ENCODE results near the gene MT1M.

MT1M gene

DNA sequence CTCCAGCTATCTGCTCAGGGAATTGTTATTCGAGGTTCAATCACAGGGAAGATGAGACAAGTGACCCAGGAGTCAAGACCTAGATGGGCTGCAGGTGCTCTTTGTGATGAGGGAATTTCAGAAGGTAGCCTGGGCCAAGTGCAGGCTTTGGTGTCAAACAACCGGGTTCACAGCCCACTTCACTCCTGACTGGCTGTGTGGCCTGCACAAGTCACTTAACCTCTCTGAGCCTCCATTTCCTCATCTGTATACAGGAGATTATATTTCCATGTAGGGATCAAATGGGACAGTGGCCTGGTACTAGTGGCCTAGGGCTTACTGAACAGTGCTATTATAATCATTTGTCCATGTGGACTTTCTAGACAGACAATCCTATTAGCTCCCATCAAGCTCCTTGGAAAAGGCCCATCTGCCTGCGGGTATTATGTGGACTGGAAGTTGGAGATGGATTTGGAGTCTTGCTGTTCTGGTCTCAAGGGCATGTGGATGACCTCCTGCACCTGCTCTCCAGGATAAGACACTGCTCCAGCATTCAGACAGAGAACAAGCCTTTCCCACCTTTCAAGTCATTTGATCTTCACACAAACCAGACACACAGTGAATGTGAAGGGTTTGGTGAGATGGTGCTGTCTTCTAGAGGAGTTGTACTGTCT, 46.7 kb downstream of the MT1M start:
- Histone ChIP-seq H3K27me3 (ENCODE audit: insufficient read depth, low read depth, severe bottlenecking) (no peaks in the 10 kb centered on the region), H3K36me3 (no peaks in the 10 kb centered on the region), H3K9me3 (ENCODE audit: severe bottlenecking) (no peaks in the 10 kb centered on the region), H3K4me3 (ENCODE audit: low read depth, low read length) (no peak overlapping the region), H3K27ac (peak overlapping the region; percentile 72)
- peak; percentile 86 for DNase-seq
- TF ChIP-seq, protein P1, sequence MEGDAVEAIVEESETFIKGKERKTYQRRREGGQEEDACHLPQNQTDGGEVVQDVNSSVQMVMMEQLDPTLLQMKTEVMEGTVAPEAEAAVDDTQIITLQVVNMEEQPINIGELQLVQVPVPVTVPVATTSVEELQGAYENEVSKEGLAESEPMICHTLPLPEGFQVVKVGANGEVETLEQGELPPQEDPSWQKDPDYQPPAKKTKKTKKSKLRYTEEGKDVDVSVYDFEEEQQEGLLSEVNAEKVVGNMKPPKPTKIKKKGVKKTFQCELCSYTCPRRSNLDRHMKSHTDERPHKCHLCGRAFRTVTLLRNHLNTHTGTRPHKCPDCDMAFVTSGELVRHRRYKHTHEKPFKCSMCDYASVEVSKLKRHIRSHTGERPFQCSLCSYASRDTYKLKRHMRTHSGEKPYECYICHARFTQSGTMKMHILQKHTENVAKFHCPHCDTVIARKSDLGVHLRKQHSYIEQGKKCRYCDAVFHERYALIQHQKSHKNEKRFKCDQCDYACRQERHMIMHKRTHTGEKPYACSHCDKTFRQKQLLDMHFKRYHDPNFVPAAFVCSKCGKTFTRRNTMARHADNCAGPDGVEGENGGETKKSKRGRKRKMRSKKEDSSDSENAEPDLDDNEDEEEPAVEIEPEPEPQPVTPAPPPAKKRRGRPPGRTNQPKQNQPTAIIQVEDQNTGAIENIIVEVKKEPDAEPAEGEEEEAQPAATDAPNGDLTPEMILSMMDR (IDR thresholded peaks at IDR 0.05; ENCODE audit: low read depth, low read length): no peak

DNA sequence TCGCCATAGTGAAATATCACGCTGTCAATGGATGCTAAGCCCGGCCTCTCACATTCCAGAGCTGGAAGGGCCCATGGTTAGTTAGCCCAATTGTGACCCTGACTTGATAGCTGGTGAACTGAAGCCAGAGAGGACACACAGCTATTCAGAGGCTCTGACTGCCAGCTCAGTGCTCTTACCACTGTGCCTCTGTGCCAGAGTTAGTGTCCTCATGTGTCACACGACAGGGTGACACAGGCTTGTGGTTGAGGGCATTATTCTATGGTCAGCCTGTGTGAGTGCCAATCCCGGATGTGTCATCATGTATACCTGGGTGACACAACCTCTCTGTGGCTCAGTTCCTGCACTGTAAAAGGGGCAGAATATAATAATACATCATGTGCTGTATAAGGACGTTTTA, 47.4 kb downstream of the MT1M start:
- Histone ChIP-seq H3K4me3 (ENCODE audit: low read depth, low read length) (no peak overlapping the region), H3K27ac (peak overlapping the region; percentile 72), H3K9me3 (ENCODE audit: severe bottlenecking) (no peaks in the 10 kb centered on the region), H3K27me3 (ENCODE audit: insufficient read depth, low read depth, severe bottlenecking) (no peaks in the 10 kb centered on the region), H3K36me3 (no peaks in the 10 kb centered on the region)
- TF ChIP-seq, protein P1 (IDR thresholded peaks at IDR 0.05; ENCODE audit: low read depth, low read length): no peak
- no peak for DNase-seq

DNA sequence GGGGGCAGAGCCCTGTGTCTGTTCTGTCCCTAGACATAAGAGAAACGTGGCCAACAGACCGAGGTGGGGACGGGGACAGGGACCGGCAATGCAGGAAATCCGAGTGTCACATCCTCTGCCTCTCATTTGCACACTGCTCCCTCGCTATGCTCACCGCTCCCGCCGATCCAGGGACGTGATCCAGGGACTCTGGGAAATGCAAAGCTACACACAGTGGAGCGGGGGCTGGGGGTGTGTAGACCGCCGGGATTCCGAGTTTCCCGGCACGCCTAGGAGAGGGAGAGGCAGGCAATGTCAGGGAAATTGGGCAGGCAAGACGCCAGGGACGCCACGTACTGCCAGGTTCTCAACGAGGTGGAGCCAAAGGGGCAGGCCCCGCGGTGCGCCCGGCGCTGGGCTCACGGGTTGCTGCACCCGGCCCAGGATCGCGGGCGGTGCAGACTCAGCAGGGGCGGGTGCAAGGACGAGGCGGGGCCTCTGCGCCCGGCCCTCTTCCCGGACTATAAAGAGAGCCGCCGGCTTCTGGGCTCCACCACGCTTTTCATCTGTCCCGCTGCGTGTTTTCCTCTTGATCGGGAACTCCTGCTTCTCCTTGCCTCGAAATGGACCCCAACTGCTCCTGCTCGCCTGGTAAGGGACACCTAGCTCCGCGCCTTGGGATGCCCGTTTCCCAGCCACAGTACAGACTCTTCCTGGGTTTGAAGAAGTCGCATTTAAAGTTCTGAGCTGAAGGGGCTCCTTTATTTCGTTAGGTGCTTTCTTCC, 49.7 kb downstream of the MT1M start, which contains the start of gene MT1X:
TSS of gene MT1X (plus strand) at position 532 of the 764 bp plus-strand sequence. CDS start at position 603, 71 bp downstream.
- H3K27ac ChIP-seq: peak within 1 kb of the TSS; percentile 86
- DNase-seq: peak; percentile 88
- no peaks in the 10 kb centered on the region for H3K27me3 ChIP-seq (ENCODE audit: insufficient read depth, low read depth, severe bottlenecking)
- H3K36me3 ChIP-seq: no peaks in the 10 kb centered on the region
- TF ChIP-seq, protein P1 (IDR thresholded peaks at IDR 0.05; ENCODE audit: low read depth, low read length): no peak
- H3K9me3 ChIP-seq (ENCODE audit: severe bottlenecking): no peaks in the 10 kb centered on the region
- peak within 1 kb of the TSS; percentile 78 for H3K4me3 ChIP-seq (ENCODE audit: low read depth, low read length)

DNA sequence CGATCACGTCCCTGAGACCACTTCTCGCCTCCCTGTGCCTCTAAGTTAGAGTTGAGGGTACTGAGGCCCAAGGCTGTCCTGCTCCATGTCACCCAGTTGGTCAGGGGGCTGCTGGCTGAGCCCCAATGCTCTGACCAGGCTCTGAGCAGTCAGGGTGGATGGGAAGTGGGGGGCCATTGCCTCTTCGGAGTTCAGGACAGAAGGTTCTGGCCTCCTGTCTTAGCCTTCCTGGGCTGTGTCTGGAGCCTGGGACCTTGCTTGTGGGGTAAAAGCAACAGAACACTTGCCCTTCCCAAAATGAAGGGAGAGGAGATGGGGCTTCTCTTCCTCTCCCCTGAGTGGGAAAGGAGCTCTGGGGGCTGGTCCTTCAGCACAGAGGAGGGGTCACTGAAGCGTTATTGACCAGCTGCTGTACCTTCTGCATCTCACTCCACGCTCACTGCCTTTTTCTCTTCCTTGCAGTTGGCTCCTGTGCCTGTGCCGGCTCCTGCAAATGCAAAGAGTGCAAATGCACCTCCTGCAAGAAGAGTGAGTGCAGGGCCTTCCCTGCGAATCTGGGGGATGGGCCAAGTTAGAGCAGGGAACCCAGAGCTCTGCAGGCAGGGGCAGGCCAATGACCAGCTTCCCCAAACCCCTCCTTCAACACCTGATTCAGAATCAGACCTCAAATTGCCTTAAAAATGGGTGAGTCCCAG, 50.4 kb downstream of the MT1M start:
- Histone ChIP-seq H3K27ac (peak overlapping the region; percentile 86), H3K4me3 (ENCODE audit: low read depth, low read length) (peak overlapping the region; percentile 78), H3K36me3 (no peaks in the 10 kb centered on the region), H3K9me3 (ENCODE audit: severe bottlenecking) (no peaks in the 10 kb centered on the region), H3K27me3 (ENCODE audit: insufficient read depth, low read depth, severe bottlenecking) (no peaks in the 10 kb centered on the region)
- TF ChIP-seq, protein P1 (IDR thresholded peaks at IDR 0.05; ENCODE audit: low read depth, low read length): no peak
- no peak for DNase-seq

Measured in WERI-Rb-1 (cell line).